SU-DHL-6 (cell line): ENCODE results near the gene CCL7.

Experiments
- H2AFZ ChIP-seq: fragments of 200-600 bp; sonication (generic); 2 replicates; pipeline ENCODE4 v1.6.1; 2014; ENCODE audit warnings: low read depth, mild to moderate bottlenecking, moderate library complexity, mixed read lengths, antibody characterized with exemption, low read length; ENCODE audit not compliant: severe bottlenecking
- H3F3A ChIP-seq: fragments of 200-600 bp; shearing (Covaris generic); 2 replicates; pipeline ENCODE4 v1.6.0; 2016; ENCODE audit warnings: antibody characterized with exemption, mild to moderate bottlenecking; ENCODE audit not compliant: insufficient read depth
- H3K27ac ChIP-seq: fragments of 200-600 bp; sonication (generic); 2 replicates; pipeline ENCODE4 v1.5.1; 2016; ENCODE audit warnings: low read depth, mild to moderate bottlenecking, low read length, moderate library complexity, mixed read lengths
- H3K27me3 ChIP-seq: fragments of 200-600 bp; sonication (generic), shearing (Covaris generic); 2 replicates; pipeline ENCODE4 v1.6.0; 2014; ENCODE audit warnings: mild to moderate bottlenecking, low read length
- H3K36me3 ChIP-seq: fragments of 200-600 bp; sonication (generic); 2 replicates; pipeline ENCODE4 v1.6.1; 2014; ENCODE audit warnings: mild to moderate bottlenecking, low read length, mixed read lengths
- H3K4me2 ChIP-seq: fragments of 300-600, 200-600 bp; shearing (Covaris generic), sonication (generic); 2 replicates; pipeline ENCODE4 v1.6.0; 2014; ENCODE audit warnings: low read length, low read depth, mild to moderate bottlenecking; ENCODE audit not compliant: poor library complexity, severe bottlenecking
- H3K4me3 ChIP-seq: fragments of 200-600 bp; sonication (generic); 2 replicates; pipeline ENCODE4 v1.5.1; 2014; ENCODE audit warnings: antibody characterized with exemption, low read length, mild to moderate bottlenecking, mixed read lengths; ENCODE audit not compliant: insufficient read depth, poor library complexity, severe bottlenecking
- H3K79me2 ChIP-seq: fragments of 200-600 bp; sonication (generic); 2 replicates; pipeline ENCODE4 v1.6.1; 2014; ENCODE audit warnings: mild to moderate bottlenecking, low read length, moderate library complexity; ENCODE audit not compliant: insufficient read depth
- H3K9ac ChIP-seq: fragments of 200-600 bp; sonication (generic); 2 replicates; pipeline ENCODE4 v1.7.0; 2014; ENCODE audit warnings: mild to moderate bottlenecking, low read length
- H3K9me2 ChIP-seq: fragments of 200-600 bp; sonication (generic); replicated peaks from 2 replicates; pipeline ENCODE4 v1.6.1; 2014; ENCODE audit warnings: low read length; ENCODE audit not compliant: insufficient read depth
- H3K9me3 ChIP-seq: fragments of 200-600 bp; sonication (generic); 2 replicates; pipeline ENCODE4 v1.6.1; 2014; ENCODE audit warnings: low read length, mixed read lengths; ENCODE audit not compliant: insufficient read depth
- H4K20me1 ChIP-seq: fragments of 200-600 bp; sonication (generic); 2 replicates; pipeline ENCODE4 v1.6.1; 2014; ENCODE audit warnings: low read depth, mild to moderate bottlenecking, antibody characterized with exemption, low read length, moderate library complexity, mixed read lengths
- CTCF ChIP-seq: fragments of 200-600 bp; sonication (generic); IDR thresholded peaks from one replicate; pipeline ENCODE4 v1.5.1; 2017; ENCODE audit warnings: antibody characterized with exemption, mild to moderate bottlenecking, low read length, moderate library complexity; ENCODE audit not compliant: insufficient read depth, poor library complexity, severe bottlenecking
- EZH2phosphoT487 ChIP-seq: fragments of 200-600 bp; sonication (generic), shearing (Covaris generic); conservative IDR thresholded peaks from 2 replicates; pipeline ENCODE4 v1.6.1; 2018; ENCODE audit warnings: mild to moderate bottlenecking, antibody characterized with exemption, low read length, moderate library complexity, mixed read lengths

CCL7 gene

GRCh38 chr17:34255381-34255732 lies 14.7 kb upstream of the CCL7 start:
- no peaks in the 10 kb centered on the region for H3K9me3 ChIP-seq
- H3K79me2 ChIP-seq, result no peaks in the 10 kb centered on the region
- no peaks in the 10 kb centered on the region for H4K20me1 ChIP-seq
- H3K36me3 ChIP-seq, result no peaks in the 10 kb centered on the region
- no peaks in the 10 kb centered on the region for H3K27me3 ChIP-seq
- H2AFZ ChIP-seq, result no peak overlapping the region
- no peaks in the 10 kb centered on the region for H3F3A ChIP-seq
- no peak overlapping the region for H3K4me3 ChIP-seq
- H3K9ac ChIP-seq, result no peak overlapping the region
- no peak overlapping the region for H3K4me2 ChIP-seq
- no peaks in the 10 kb centered on the region for H3K9me2 ChIP-seq
- no peak overlapping the region for H3K27ac ChIP-seq
- TF ChIP-seq EZH2phosphoT487 (no peak), CTCF (no peak)

DNA sequence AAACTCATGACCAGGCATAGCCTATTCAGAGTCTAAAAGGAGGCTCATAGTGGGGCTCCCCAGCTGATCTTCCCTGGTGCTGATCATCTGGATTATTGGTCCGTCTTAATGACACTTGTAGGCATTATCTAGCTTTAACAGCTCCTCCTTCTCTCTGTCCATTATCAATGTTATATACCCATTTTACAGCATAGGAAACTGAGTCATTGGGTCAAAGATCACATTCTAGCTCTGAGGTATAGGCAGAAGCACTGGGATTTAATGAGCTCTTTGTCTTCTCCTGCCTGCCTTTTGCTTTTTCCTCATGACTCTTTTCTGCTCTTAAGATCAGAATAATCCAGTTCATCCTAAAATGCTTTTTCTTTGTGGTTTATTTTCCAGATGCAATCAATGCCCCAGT lies 14.2 kb upstream of the CCL7 start:
- no peaks in the 10 kb centered on the region for H3K9me3 ChIP-seq
- no peaks in the 10 kb centered on the region for H3K27me3 ChIP-seq
- H3K79me2 ChIP-seq, result no peaks in the 10 kb centered on the region
- H3K9ac ChIP-seq, result no peak overlapping the region
- H3K4me2 ChIP-seq, result no peak overlapping the region
- no peaks in the 10 kb centered on the region for H3K9me2 ChIP-seq
- no peak overlapping the region for H3K27ac ChIP-seq
- TF ChIP-seq EZH2phosphoT487 (no peak), CTCF (no peak)
- no peak overlapping the region for H2AFZ ChIP-seq
- no peaks in the 10 kb centered on the region for H3K36me3 ChIP-seq
- H3F3A ChIP-seq, result no peaks in the 10 kb centered on the region
- H4K20me1 ChIP-seq, result no peaks in the 10 kb centered on the region
- H3K4me3 ChIP-seq, result no peak overlapping the region

DNA sequence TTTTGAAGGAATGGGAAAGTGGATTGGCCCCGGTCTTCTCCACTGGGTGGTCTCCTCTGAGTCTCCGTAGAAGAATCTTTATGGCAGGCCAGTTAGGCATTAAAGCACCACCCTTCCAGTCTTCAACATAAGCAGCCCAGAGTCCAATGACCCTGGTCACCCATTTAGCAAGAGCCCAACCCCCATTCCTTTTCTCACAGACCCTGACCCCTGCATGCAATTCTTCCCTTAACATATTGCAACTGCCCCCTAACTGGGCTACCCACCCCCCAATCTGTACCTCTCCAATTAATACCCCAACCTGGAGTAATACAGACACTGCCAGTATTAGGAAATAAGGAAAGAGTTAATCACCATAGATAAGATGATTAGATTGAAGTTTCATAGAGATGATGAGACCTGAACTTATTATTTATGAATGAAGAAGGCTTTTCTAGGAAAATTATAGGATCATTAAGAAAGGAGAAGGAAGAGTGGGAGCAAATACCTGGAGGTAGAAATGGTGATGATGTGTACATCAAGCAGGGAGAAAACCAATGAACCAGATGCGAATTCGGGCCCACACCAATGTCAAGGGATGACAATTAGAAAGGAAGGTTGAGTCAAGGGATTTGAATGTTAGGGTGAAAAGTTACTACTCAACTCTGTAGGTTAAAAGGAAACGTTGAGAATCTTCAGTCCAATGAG lies 12.6 kb upstream of the CCL7 start:
- Histone ChIP-seq H3K4me3 (no peak overlapping the region), H3F3A (no peaks in the 10 kb centered on the region), H2AFZ (no peak overlapping the region), H3K9me2 (no peaks in the 10 kb centered on the region), H3K9me3 (no peaks in the 10 kb centered on the region), H3K79me2 (no peaks in the 10 kb centered on the region), H4K20me1 (no peaks in the 10 kb centered on the region), H3K27me3 (no peaks in the 10 kb centered on the region), H3K9ac (no peak overlapping the region), H3K27ac (no peak overlapping the region), H3K36me3 (no peaks in the 10 kb centered on the region), H3K4me2 (no peak overlapping the region)
- TF ChIP-seq CTCF, result no peak
- TF ChIP-seq EZH2phosphoT487, result no peak

GRCh38 chr17:34257986-34258326 lies 12.1 kb upstream of the CCL7 start:
- no peaks in the 10 kb centered on the region for H3K36me3 ChIP-seq
- H2AFZ ChIP-seq, result no peak overlapping the region
- H3K27me3 ChIP-seq, result no peaks in the 10 kb centered on the region
- no peak overlapping the region for H3K9ac ChIP-seq
- H3K9me3 ChIP-seq, result no peaks in the 10 kb centered on the region
- H3K4me3 ChIP-seq, result no peak overlapping the region
- no peaks in the 10 kb centered on the region for H3F3A ChIP-seq
- TF ChIP-seq CTCF (no peak), EZH2phosphoT487 (no peak)
- no peaks in the 10 kb centered on the region for H3K79me2 ChIP-seq
- H4K20me1 ChIP-seq, result no peaks in the 10 kb centered on the region
- no peak overlapping the region for H3K27ac ChIP-seq
- H3K4me2 ChIP-seq, result no peak overlapping the region
- H3K9me2 ChIP-seq, result no peaks in the 10 kb centered on the region
